ENCODE measurements around the gene PRKAG2. TPM values are rescaled to one million over a fixed set of nuclear protein-coding genes. Genes with fewer than 3 reads are reported as not detected.

Gene PRKAG2
- total and polyA plus RNA-seq, 2 of the 13 experiments (the other 11 are each of a cell fraction or from before 2014, with no cell fraction given): 0.90 to 1.3 TPM

DNA sequence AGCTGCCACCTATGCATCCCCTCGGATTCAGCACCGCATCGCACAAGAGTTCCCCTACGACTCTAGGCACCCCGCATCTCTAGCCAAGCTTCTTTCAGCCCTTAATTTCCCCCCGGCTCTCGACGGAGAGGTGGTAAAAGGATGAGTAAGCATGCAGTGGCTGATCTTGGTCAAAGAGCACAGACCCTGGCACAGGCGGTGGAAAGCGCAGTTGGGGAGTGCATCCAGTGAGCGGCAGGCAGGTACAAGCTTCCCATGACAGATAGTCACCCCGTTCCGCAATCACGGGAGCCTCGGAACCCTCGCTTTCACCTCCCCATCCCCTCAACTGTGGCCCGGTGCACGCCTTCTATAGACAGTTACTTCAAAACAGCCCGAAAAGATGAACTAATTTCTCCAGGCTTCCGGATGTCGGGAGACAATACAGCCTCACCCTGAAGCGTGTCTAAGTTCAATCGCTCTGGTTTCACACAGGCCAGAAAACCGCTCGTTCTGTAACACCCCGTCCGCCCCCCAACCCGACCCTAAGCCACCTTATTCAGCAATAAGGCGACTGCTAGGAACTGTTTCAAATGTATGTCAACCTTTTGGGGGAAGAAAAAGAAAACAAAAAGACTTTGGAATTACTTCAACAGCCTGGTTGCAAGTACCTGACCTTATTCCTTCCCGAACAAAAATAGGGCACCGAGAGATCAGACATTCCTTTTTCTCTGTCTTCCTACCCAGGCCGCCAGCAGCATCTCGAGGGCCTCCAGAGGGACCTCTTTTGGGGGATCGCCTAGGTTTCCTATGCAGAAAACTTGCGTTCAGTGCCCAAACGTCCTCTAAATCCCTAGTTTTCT is 358.6 kb downstream of the PRKAG2 start (continued):
- TF ChIP-seq, protein P1, sequence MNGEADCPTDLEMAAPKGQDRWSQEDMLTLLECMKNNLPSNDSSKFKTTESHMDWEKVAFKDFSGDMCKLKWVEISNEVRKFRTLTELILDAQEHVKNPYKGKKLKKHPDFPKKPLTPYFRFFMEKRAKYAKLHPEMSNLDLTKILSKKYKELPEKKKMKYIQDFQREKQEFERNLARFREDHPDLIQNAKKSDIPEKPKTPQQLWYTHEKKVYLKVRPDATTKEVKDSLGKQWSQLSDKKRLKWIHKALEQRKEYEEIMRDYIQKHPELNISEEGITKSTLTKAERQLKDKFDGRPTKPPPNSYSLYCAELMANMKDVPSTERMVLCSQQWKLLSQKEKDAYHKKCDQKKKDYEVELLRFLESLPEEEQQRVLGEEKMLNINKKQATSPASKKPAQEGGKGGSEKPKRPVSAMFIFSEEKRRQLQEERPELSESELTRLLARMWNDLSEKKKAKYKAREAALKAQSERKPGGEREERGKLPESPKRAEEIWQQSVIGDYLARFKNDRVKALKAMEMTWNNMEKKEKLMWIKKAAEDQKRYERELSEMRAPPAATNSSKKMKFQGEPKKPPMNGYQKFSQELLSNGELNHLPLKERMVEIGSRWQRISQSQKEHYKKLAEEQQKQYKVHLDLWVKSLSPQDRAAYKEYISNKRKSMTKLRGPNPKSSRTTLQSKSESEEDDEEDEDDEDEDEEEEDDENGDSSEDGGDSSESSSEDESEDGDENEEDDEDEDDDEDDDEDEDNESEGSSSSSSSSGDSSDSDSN (CRISPR knock-in tag; IDR thresholded peaks at IDR 0.05): peak; percentile 47
- TF ChIP-seq ZFP90 (CRISPR knock-in tag; IDR thresholded peaks at IDR 0.05; ENCODE audit: borderline replicate concordance): no peak
- TF ChIP-seq SRSF4 (IDR thresholded peaks at IDR 0.05; ENCODE audit: low read depth, low read length, poor library complexity, severe bottlenecking): no peak
- TF ChIP-seq, protein P2, sequence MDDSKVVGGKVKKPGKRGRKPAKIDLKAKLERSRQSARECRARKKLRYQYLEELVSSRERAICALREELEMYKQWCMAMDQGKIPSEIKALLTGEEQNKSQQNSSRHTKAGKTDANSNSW (CRISPR knock-in tag; IDR thresholded peaks at IDR 0.05; ENCODE audit: borderline replicate concordance): no peak
- TF ChIP-seq ZNF605 (CRISPR knock-in tag; IDR thresholded peaks at IDR 0.05): no peak; the same call in 1 of the 2 replicates
- TF ChIP-seq ZNF749 (CRISPR knock-in tag; IDR thresholded peaks at IDR 0.05; ENCODE audit: borderline replicate concordance): no peak
- TF ChIP-seq ZNF432 (CRISPR knock-in tag; IDR thresholded peaks at IDR 0.05; ENCODE audit: borderline replicate concordance): no peak
- TF ChIP-seq ZNF782 (CRISPR knock-in tag; IDR thresholded peaks at IDR 0.05; ENCODE audit: borderline replicate concordance): no peak
- TF ChIP-seq, protein P3, sequence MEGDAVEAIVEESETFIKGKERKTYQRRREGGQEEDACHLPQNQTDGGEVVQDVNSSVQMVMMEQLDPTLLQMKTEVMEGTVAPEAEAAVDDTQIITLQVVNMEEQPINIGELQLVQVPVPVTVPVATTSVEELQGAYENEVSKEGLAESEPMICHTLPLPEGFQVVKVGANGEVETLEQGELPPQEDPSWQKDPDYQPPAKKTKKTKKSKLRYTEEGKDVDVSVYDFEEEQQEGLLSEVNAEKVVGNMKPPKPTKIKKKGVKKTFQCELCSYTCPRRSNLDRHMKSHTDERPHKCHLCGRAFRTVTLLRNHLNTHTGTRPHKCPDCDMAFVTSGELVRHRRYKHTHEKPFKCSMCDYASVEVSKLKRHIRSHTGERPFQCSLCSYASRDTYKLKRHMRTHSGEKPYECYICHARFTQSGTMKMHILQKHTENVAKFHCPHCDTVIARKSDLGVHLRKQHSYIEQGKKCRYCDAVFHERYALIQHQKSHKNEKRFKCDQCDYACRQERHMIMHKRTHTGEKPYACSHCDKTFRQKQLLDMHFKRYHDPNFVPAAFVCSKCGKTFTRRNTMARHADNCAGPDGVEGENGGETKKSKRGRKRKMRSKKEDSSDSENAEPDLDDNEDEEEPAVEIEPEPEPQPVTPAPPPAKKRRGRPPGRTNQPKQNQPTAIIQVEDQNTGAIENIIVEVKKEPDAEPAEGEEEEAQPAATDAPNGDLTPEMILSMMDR (CRISPR knock-in tag; IDR thresholded peaks at IDR 0.05): peak; percentile 51
- no peak for TF ChIP-seq KDM1A (CRISPR knock-in tag; IDR thresholded peaks at IDR 0.05)
- no peak for TF ChIP-seq ZFP36 (IDR thresholded peaks at IDR 0.05; ENCODE audit: borderline replicate concordance, low read depth, low read length, partially characterized antibody)
- peak; percentile 33; the same call in 1 of the 2 replicates for TF ChIP-seq MYC (CRISPR knock-in tag; IDR thresholded peaks at IDR 0.05; ENCODE audit: borderline replicate concordance)
- TF ChIP-seq SIN3A (IDR thresholded peaks at IDR 0.05; ENCODE audit: borderline replicate concordance, low read depth, low read length): peak; percentile 24; the same call in 1 of the 2 replicates
- TF ChIP-seq ZNF607 (CRISPR knock-in tag; IDR thresholded peaks at IDR 0.05; ENCODE audit: borderline replicate concordance): no peak
- TF ChIP-seq SAFB2 (CRISPR knock-in tag; IDR thresholded peaks at IDR 0.05; ENCODE audit: borderline replicate concordance, low read depth): no peak
- no peak for TF ChIP-seq WIZ (CRISPR knock-in tag; IDR thresholded peaks at IDR 0.05)
- TF ChIP-seq, protein P4, sequence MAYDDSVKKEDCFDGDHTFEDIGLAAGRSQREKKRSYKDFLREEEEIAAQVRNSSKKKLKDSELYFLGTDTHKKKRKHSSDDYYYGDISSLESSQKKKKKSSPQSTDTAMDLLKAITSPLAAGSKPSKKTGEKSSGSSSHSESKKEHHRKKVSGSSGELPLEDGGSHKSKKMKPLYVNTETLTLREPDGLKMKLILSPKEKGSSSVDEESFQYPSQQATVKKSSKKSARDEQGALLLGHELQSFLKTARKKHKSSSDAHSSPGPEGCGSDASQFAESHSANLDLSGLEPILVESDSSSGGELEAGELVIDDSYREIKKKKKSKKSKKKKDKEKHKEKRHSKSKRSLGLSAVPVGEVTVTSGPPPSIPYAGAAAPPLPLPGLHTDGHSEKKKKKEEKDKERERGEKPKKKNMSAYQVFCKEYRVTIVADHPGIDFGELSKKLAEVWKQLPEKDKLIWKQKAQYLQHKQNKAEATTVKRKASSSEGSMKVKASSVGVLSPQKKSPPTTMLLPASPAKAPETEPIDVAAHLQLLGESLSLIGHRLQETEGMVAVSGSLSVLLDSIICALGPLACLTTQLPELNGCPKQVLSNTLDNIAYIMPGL (CRISPR knock-in tag; IDR thresholded peaks at IDR 0.05; ENCODE audit: borderline replicate concordance in 1 of 2, low read depth in 1 of 2): no peak
- TF ChIP-seq ZNF460 (CRISPR knock-in tag; IDR thresholded peaks at IDR 0.05; ENCODE audit: borderline replicate concordance): no peak
- TF ChIP-seq ZNF343 (CRISPR knock-in tag; IDR thresholded peaks at IDR 0.05): no peak
